MM.1S (cell line): ENCODE data around the gene SEPTIN11.

ENCODE experiments used
- DNase-seq: peaks from one replicate; pipeline ENCODE4 v3.0.0-alpha.2; 2015
- H2AFZ ChIP-seq: fragments of 300-600 bp; sonication (generic); 2 replicates; pipeline ENCODE4 v1.6.0; 2016; ENCODE audit warnings: antibody characterized with exemption, low read length
- H3F3A ChIP-seq: fragments of 300-600 bp; sonication (generic); 2 replicates; pipeline ENCODE4 v1.6.1; 2016; ENCODE audit warnings: mild to moderate bottlenecking, antibody characterized with exemption, low read length, moderate library complexity, mixed read lengths; ENCODE audit not compliant: insufficient read depth
- H3K27ac ChIP-seq: fragments of 300-600 bp; sonication (generic); 2 replicates; pipeline ENCODE4 v1.5.1; 2016; ENCODE audit warnings: mild to moderate bottlenecking, low read length
- H3K27me3 ChIP-seq: fragments of 300-600 bp; sonication (generic); replicated peaks from 2 replicates; pipeline ENCODE4 v1.6.0; 2016; ENCODE audit warnings: low read length; ENCODE audit not compliant: insufficient read depth
- H3K36me3 ChIP-seq: fragments of 300-600 bp; sonication (generic); replicated peaks from 2 replicates; pipeline ENCODE4 v1.6.1; 2016; ENCODE audit warnings: mild to moderate bottlenecking, low read length, mixed read lengths; ENCODE audit not compliant: insufficient read depth
- H3K4me1 ChIP-seq: fragments of 300-600 bp; sonication (generic); 2 replicates; pipeline ENCODE4 v1.6.1; 2016; ENCODE audit warnings: low read length, mixed read lengths
- H3K4me2 ChIP-seq: fragments of 300-600 bp; sonication (generic); 2 replicates; pipeline ENCODE4 v1.6.0; 2016; ENCODE audit warnings: low read depth, low read length
- H3K4me3 ChIP-seq: fragments of 300-600 bp; sonication (generic); 2 replicates; pipeline ENCODE4 v1.5.1; 2016; ENCODE audit warnings: low read length, mixed read lengths
- H3K79me2 ChIP-seq: fragments of 300-600 bp; sonication (generic); 2 replicates; pipeline ENCODE4 v1.6.1; 2016; ENCODE audit warnings: mixed run types, low read length, mixed read lengths
- H3K9ac ChIP-seq: fragments of 300-600 bp; sonication (generic); 2 replicates; pipeline ENCODE4 v1.6.1; 2016; ENCODE audit warnings: low read length, mixed read lengths
- H3K9me2 ChIP-seq: fragments of 300-600 bp; sonication (generic); replicated peaks from 2 replicates; pipeline ENCODE4 v1.6.1; 2016; ENCODE audit warnings: mild to moderate bottlenecking, low read length, mixed read lengths; ENCODE audit not compliant: insufficient read depth
- H3K9me3 ChIP-seq: fragments of 300-600 bp; sonication (generic); replicated peaks from 2 replicates; pipeline ENCODE4 v1.6.1; 2016; ENCODE audit warnings: mild to moderate bottlenecking, low read length, mixed read lengths; ENCODE audit not compliant: insufficient read depth
- H4K20me1 ChIP-seq: fragments of 300-600 bp; sonication (generic); 2 replicates; pipeline ENCODE4 v1.6.1; 2016; ENCODE audit warnings: mild to moderate bottlenecking, low read length, moderate library complexity, mixed read lengths; ENCODE audit not compliant: insufficient read depth
- EZH2 ChIP-seq: fragments of 300-600 bp; sonication (generic); optimal IDR thresholded peaks from 2 replicates; pipeline ENCODE3; 2017; ENCODE audit warnings: low read depth, mild to moderate bottlenecking, antibody characterized with exemption, low read length, mixed read lengths
- EZH2phosphoT487 ChIP-seq: fragments of 300-600 bp; sonication (generic); IDR thresholded peaks from 2 replicates; pipeline ENCODE4 v1.6.1; 2018; ENCODE audit warnings: antibody characterized with exemption, low read length
- TF ChIP-seq, protein P1 (sequence below): fragments of 300-600 bp; sonication (generic); IDR thresholded peaks from 2 replicates; pipeline ENCODE4 v1.5.1; 2016; ENCODE audit warnings: antibody characterized with exemption, low read length, mixed read lengths

Gene SEPTIN11

DNA sequence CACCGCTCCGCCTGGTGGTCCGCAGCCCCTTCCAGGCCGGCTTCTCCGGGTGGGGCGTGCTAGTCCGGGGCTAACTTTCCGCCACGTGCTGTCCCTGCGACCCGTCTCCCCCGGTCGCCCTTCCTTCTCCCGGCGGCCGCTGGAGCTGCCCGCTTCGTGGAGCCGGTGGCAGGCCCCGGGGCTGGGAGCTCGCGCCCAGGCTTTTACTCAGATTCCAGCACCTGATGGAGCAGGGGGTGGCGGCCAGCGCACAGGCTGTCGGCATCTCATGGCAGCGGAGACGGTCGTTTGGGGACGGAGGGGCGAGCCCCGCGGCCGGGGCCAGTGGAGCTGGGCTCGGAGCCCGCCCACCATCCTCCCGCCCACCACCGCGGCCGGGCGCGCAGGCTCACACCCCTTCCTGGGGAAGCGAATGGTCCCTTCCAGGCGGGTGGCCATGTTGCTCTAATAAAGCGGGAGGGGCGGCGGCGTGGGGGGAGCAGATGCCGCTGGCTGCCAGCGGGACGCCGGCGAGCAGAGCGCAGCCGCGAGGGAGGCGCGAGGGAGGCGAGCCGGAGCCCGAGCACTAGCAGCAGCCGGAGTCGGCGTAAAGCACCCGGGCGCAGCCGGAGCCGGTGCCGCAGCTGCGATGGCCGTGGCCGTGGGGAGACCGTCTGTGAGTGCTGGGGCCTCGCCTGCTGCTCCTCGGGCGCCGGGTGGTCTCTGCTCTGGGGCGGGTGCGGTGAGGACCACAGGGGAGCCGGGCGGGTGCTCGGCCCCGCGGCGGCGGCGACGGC lies at the start of gene SEPTIN11:
Gene SEPTIN11, plus strand, starts transcription at position 477 of the 776 bp plus-strand sequence. Its CDS starts 152 bp downstream, at position 629.
- peaks cover 43% of the 10 kb centered on the region for H3K79me2 ChIP-seq
- no peaks in the 10 kb centered on the region for H3F3A ChIP-seq
- H3K4me2 ChIP-seq = peak within 1 kb of the TSS; percentile 98
- TF ChIP-seq EZH2 (no peak), EZH2phosphoT487 (no peak)
- TF ChIP-seq, protein P1, sequence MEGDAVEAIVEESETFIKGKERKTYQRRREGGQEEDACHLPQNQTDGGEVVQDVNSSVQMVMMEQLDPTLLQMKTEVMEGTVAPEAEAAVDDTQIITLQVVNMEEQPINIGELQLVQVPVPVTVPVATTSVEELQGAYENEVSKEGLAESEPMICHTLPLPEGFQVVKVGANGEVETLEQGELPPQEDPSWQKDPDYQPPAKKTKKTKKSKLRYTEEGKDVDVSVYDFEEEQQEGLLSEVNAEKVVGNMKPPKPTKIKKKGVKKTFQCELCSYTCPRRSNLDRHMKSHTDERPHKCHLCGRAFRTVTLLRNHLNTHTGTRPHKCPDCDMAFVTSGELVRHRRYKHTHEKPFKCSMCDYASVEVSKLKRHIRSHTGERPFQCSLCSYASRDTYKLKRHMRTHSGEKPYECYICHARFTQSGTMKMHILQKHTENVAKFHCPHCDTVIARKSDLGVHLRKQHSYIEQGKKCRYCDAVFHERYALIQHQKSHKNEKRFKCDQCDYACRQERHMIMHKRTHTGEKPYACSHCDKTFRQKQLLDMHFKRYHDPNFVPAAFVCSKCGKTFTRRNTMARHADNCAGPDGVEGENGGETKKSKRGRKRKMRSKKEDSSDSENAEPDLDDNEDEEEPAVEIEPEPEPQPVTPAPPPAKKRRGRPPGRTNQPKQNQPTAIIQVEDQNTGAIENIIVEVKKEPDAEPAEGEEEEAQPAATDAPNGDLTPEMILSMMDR = no peak
- DNase-seq = peak; percentile 87
- peaks cover 10% of the 10 kb centered on the region for H3K4me1 ChIP-seq
- no peaks in the 10 kb centered on the region for H3K27me3 ChIP-seq
- peak within 1 kb of the TSS; percentile 95 for H2AFZ ChIP-seq
- H3K36me3 ChIP-seq = no peaks in the 10 kb centered on the region
- H3K9me2 ChIP-seq = no peaks in the 10 kb centered on the region
- peak within 1 kb of the TSS; percentile 70 for H3K9ac ChIP-seq
- H3K4me3 ChIP-seq = peak within 1 kb of the TSS; percentile 98
- no peaks in the 10 kb centered on the region for H3K9me3 ChIP-seq
- no peaks in the 10 kb centered on the region for H4K20me1 ChIP-seq
- no peak within 1 kb of the TSS for H3K27ac ChIP-seq

- no peak for TF ChIP-seq EZH2
- no peak for TF ChIP-seq EZH2phosphoT487
- TF ChIP-seq, protein P1 = no peak
Observed at GRCh38 chr4:76902233-76902890, 47.2 kb upstream of the SEPTIN11 start.

DNA sequence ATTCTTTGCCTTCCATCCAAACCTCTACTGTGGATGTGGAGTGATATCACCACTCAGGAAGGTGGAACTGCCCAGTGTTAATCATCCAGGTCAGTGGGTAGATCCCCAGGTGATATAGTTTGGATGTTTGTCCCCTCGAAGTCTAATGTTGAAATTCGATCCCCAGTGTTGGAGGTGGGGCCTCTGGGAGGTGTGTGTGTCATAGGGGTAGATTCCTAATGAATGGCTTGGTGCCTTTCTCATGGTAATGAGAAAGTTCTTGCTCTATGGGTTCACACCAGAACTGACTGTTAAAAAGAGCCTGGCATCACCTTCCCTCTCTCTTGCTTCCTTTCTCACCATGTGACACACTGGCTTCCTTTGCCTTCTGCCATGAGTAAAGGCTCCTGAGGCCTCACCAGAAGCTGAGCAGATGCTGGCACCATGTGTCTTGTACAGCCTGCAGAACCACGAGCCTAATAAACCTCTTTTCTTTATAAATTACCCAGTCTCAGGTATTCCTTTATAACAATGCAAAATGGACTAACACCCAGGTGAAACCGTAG lies 44.8 kb upstream of the SEPTIN11 start:
- H3F3A ChIP-seq = no peaks in the 10 kb centered on the region

More at GRCh38 chr4:76902233-76902890, 47.2 kb upstream of the SEPTIN11 start:
- Histone ChIP-seq H3K9me3 (no peaks in the 10 kb centered on the region), H3F3A (peaks cover 4% of the 10 kb centered on the region; the same call in 1 of the 2 replicates), H4K20me1 (no peaks in the 10 kb centered on the region), H3K4me1 (0 out of 2 replicates have a peak, but pooled peaks cover 5% of the 10 kb centered on the region), H3K27me3 (no peaks in the 10 kb centered on the region), H3K4me2 (no peak overlapping the region), H3K27ac (no peak overlapping the region), H2AFZ (no peak overlapping the region), H3K36me3 (no peaks in the 10 kb centered on the region), H3K9me2 (no peaks in the 10 kb centered on the region), H3K9ac (no peak overlapping the region), H3K4me3 (no peak overlapping the region), H3K79me2 (no peaks in the 10 kb centered on the region)
- no peak for DNase-seq

More for the DNA sequence above, 44.8 kb upstream of the SEPTIN11 start:
- Histone ChIP-seq H3K4me1 (no peaks in the 10 kb centered on the region), H3K9me3 (no peaks in the 10 kb centered on the region), H3K9ac (no peak overlapping the region), H3K4me3 (no peak overlapping the region), H3K79me2 (no peaks in the 10 kb centered on the region), H3K36me3 (no peaks in the 10 kb centered on the region), H4K20me1 (no peaks in the 10 kb centered on the region), H2AFZ (no peak overlapping the region), H3K9me2 (no peaks in the 10 kb centered on the region), H3K27me3 (no peaks in the 10 kb centered on the region), H3K27ac (no peak overlapping the region), H3K4me2 (no peak overlapping the region)
- no peak for DNase-seq
- TF ChIP-seq EZH2 = no peak
- TF ChIP-seq EZH2phosphoT487 = no peak
- TF ChIP-seq, protein P1 = no peak
